Activated CD4-positive, alpha-beta T cell treated with anti-CD3 and anti-CD28 coated beads, Interleukin-2, amount 10 ng/mL, durations not matched to agents 24 days and 14 days (primary cell): Measurements from ENCODE around the gene MCCC2. TPM values are rescaled to one million over a fixed set of nuclear protein-coding genes. Genes with fewer than 3 reads are reported as not detected.
"Not testable (repeated sequence)": the region's sequence is repeated elsewhere in the genome, so short reads cannot be mapped to it uniquely, and the experiment has no call there.

Experiments used
- DNase-seq: peaks from one replicate; pipeline ENCODE4 v3.0.0; 2022
- H3K27ac Mint-ChIP-seq: one replicate; pipeline ENCODE4 v1.8.0; 2022; ENCODE audit warnings: mild to moderate bottlenecking, mixed read lengths
- H3K27me3 Mint-ChIP-seq: one replicate; pipeline ENCODE4 v1.8.0; 2022; ENCODE audit warnings: mixed read lengths
- H3K36me3 Mint-ChIP-seq: one replicate; pipeline ENCODE4 v1.8.0; 2022; ENCODE audit warnings: low read depth, mild to moderate bottlenecking, mixed read lengths
- H3K4me1 Mint-ChIP-seq: one replicate; pipeline ENCODE4 v1.8.0; 2021; ENCODE audit warnings: mixed read lengths
- H3K4me3 Mint-ChIP-seq: one replicate; pipeline ENCODE4 v1.8.0; 2022; ENCODE audit warnings: mild to moderate bottlenecking, moderate library complexity, mixed read lengths
- H3K9me3 Mint-ChIP-seq: one replicate; pipeline ENCODE4 v1.8.0; 2021; ENCODE audit warnings: mixed read lengths
- intact Hi-C: fragments of 100-400 bp; cut with micrococcal nuclease; formaldehyde crosslinking; loops from one replicate; pipeline ENCODE4 v1.15.1; 2023
- total RNA-seq: library from RNA; stranded (reverse); gene quantifications from 2 replicates; pipeline ENCODE4 v1.2.3, GENCODE V29; 2022

MCCC2 gene
- total RNA-seq, 1 donor from 2014 or later = 58.7 TPM

- peaks cover 24% of the 10 kb centered on the region for H3K36me3 Mint-ChIP-seq
- no peaks in the 10 kb centered on the region for H3K9me3 Mint-ChIP-seq
- no peak for DNase-seq
- no peak overlapping the region for H3K27ac Mint-ChIP-seq
- intact Hi-C loops = no loop called here
- no peak overlapping the region for H3K4me3 Mint-ChIP-seq
- no peaks in the 10 kb centered on the region for H3K4me1 Mint-ChIP-seq
- no peaks in the 10 kb centered on the region for H3K27me3 Mint-ChIP-seq
Observed at GRCh38 chr5:71658916-71659662, 71.9 kb downstream of the MCCC2 start.

GRCh38 chr5:71662381-71662780 is 75.2 kb downstream of the MCCC2 start:
- Mint-ChIP-seq H3K36me3 (peaks cover 11% of the 10 kb centered on the region), H3K4me1 (no peaks in the 10 kb centered on the region)
- intact Hi-C loops = no loop called here

GRCh38 chr5:71663191-71663969 is 76.2 kb downstream of the MCCC2 start:
- DNase-seq = no peak
- Mint-ChIP-seq H3K27ac (no peak overlapping the region), H3K27me3 (peaks cover 1% of the 10 kb centered on the region), H3K4me3 (no peak overlapping the region), H3K36me3 (peaks cover 2% of the 10 kb centered on the region), H3K4me1 (no peaks in the 10 kb centered on the region), H3K9me3 (no peaks in the 10 kb centered on the region)
- intact Hi-C loops = no loop called here

More at GRCh38 chr5:71662381-71662780, 75.2 kb downstream of the MCCC2 start:
- H3K27ac Mint-ChIP-seq = no peak overlapping the region
- no peak for DNase-seq
- H3K9me3 Mint-ChIP-seq = no peaks in the 10 kb centered on the region
- H3K27me3 Mint-ChIP-seq = no peaks in the 10 kb centered on the region
- H3K4me3 Mint-ChIP-seq = no peak overlapping the region

DNA sequence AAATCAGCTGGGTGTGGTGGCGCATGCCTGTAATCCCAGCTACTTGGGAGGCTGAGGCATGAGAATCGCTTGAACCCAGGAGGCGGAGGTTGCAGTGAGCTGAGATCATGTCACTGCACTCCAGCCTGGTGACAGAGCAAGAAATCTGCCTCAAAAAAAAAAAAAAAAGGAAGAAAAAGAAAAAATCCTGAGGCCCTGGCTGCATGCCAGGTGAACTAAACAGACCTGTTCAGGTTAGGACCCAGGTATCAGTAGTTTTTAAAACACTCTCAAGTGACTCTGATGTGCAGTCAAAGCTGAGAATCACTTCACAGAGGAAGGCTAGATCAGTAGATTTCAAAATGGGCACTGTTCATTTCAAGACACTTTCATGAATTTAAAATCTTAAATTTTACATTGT is 77.5 kb downstream of the MCCC2 start:
- H3K4me1 Mint-ChIP-seq, DNase-seq, H3K36me3 Mint-ChIP-seq, H3K9me3 Mint-ChIP-seq, H3K27ac Mint-ChIP-seq, H3K4me3 Mint-ChIP-seq, intact Hi-C loops, H3K27me3 Mint-ChIP-seq: not testable (repeated sequence)

- intact Hi-C loops = no loop called here
- H3K27ac Mint-ChIP-seq = no peak overlapping the region
- H3K9me3 Mint-ChIP-seq = no peaks in the 10 kb centered on the region
- H3K4me1 Mint-ChIP-seq = no peaks in the 10 kb centered on the region
- H3K36me3 Mint-ChIP-seq = no peaks in the 10 kb centered on the region
- no peak for DNase-seq
- no peak overlapping the region for H3K4me3 Mint-ChIP-seq
- H3K27me3 Mint-ChIP-seq = peaks cover 9% of the 10 kb centered on the region
Observed at GRCh38 chr5:71666321-71666720, 79.2 kb downstream of the MCCC2 start.

GRCh38 chr5:71677977-71678376 is 90.8 kb downstream of the MCCC2 start:
- Mint-ChIP-seq H3K4me1 (no peaks in the 10 kb centered on the region), H3K27ac (no peak overlapping the region), H3K27me3 (peaks cover 42% of the 10 kb centered on the region), H3K4me3 (no peak overlapping the region), H3K36me3 (no peaks in the 10 kb centered on the region), H3K9me3 (no peaks in the 10 kb centered on the region)
- intact Hi-C loops = no loop called here
- DNase-seq = no peak

GRCh38 chr5:71679714-71680113 is 92.6 kb downstream of the MCCC2 start:
- no peaks in the 10 kb centered on the region for H3K36me3 Mint-ChIP-seq
- H3K27me3 Mint-ChIP-seq = peaks cover 36% of the 10 kb centered on the region
- H3K4me3 Mint-ChIP-seq = no peak overlapping the region
- no peak overlapping the region for H3K27ac Mint-ChIP-seq
- DNase-seq = no peak
- intact Hi-C loops = no loop called here
- no peaks in the 10 kb centered on the region for H3K4me1 Mint-ChIP-seq
- no peaks in the 10 kb centered on the region for H3K9me3 Mint-ChIP-seq

DNA sequence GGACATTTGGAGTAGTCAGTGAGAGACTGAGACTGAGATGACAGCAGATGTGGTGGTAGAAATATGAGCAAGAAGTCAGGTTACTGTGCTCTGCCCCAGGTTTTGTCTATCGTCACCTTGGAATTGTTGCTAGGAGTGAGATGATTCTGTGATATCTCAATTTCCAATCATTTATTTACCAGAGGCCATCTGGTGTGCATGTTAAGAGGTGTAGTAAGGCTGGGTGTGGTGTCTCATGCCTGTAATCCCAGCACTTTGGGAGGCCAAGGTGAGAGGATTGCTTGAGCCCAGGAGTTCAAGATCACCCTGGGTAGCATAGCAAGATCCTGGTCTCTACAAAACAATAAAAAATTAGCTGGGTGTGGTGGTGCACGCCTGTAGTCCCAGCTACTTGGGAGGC is 93.4 kb downstream of the MCCC2 start:
- Mint-ChIP-seq H3K27ac (no peak overlapping the region), H3K9me3 (no peaks in the 10 kb centered on the region), H3K36me3 (no peaks in the 10 kb centered on the region), H3K27me3 (peaks cover 39% of the 10 kb centered on the region), H3K4me1 (no peaks in the 10 kb centered on the region), H3K4me3 (no peak overlapping the region)
- intact Hi-C loops = no loop called here
- no peak for DNase-seq

DNA sequence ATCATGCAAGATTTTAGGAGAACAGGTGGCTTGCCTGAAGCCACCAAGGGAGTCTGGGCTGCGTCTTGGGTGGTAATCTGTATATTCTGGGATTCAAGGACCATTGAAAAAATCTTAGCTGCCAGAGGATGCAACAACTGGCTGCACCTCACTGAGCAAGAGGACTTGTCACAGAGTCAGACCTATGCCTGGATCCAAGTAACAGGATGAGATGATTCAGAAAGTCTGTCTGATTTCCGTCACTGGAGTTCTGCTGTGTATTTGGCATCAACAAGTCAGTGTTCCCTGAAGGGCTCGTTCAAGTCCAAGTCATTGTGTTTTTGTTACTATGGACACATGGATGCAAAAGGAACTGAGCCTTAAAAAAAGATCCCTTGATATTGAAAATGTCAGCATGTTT is 94.2 kb downstream of the MCCC2 start:
- Mint-ChIP-seq H3K27ac (no peak overlapping the region), H3K4me1 (no peaks in the 10 kb centered on the region), H3K9me3 (no peaks in the 10 kb centered on the region), H3K4me3 (no peak overlapping the region), H3K27me3 (peaks cover 40% of the 10 kb centered on the region), H3K36me3 (no peaks in the 10 kb centered on the region)
- intact Hi-C loops = no loop called here
- DNase-seq = no peak

- Mint-ChIP-seq H3K27ac (no peak overlapping the region), H3K36me3 (no peaks in the 10 kb centered on the region), H3K4me3 (no peak overlapping the region), H3K27me3 (peaks cover 47% of the 10 kb centered on the region), H3K9me3 (peaks cover 8% of the 10 kb centered on the region), H3K4me1 (no peaks in the 10 kb centered on the region)
- intact Hi-C loops = no loop called here
- DNase-seq = no peak
Observed at GRCh38 chr5:71684309-71684708, 97.2 kb downstream of the MCCC2 start.

- Mint-ChIP-seq H3K27ac (no peak overlapping the region), H3K4me1 (peaks cover 3% of the 10 kb centered on the region), H3K9me3 (peaks cover 4% of the 10 kb centered on the region), H3K4me3 (no peak overlapping the region), H3K27me3 (peaks cover 28% of the 10 kb centered on the region), H3K36me3 (peaks cover 3% of the 10 kb centered on the region)
- intact Hi-C loops = no loop called here
- DNase-seq = no peak
Observed at GRCh38 chr5:71693828-71694427, 106.8 kb downstream of the MCCC2 start.

- intact Hi-C loops = no loop called here
- Mint-ChIP-seq H3K4me3 (no peak overlapping the region), H3K9me3 (peaks cover 4% of the 10 kb centered on the region), H3K4me1 (peaks cover 3% of the 10 kb centered on the region), H3K27me3 (peaks cover 22% of the 10 kb centered on the region), H3K36me3 (peaks cover 3% of the 10 kb centered on the region), H3K27ac (no peak overlapping the region)
- DNase-seq = no peak
Observed at GRCh38 chr5:71695071-71695470, 107.9 kb downstream of the MCCC2 start.

GRCh38 chr5:71695595-71695994 is 108.5 kb downstream of the MCCC2 start:
- peaks cover 4% of the 10 kb centered on the region for H3K9me3 Mint-ChIP-seq
- H3K27me3 Mint-ChIP-seq = peaks cover 22% of the 10 kb centered on the region
- intact Hi-C loops = no loop called here
- H3K4me1 Mint-ChIP-seq = peaks cover 3% of the 10 kb centered on the region
- DNase-seq = no peak
- H3K27ac Mint-ChIP-seq = no peak overlapping the region
- no peak overlapping the region for H3K4me3 Mint-ChIP-seq
- peaks cover 3% of the 10 kb centered on the region for H3K36me3 Mint-ChIP-seq

- H3K27ac Mint-ChIP-seq = no peak overlapping the region
- peaks cover 3% of the 10 kb centered on the region for H3K36me3 Mint-ChIP-seq
- peaks cover 4% of the 10 kb centered on the region for H3K9me3 Mint-ChIP-seq
- peaks cover 16% of the 10 kb centered on the region for H3K27me3 Mint-ChIP-seq
- peaks cover 3% of the 10 kb centered on the region for H3K4me1 Mint-ChIP-seq
- intact Hi-C loops = no loop called here
- H3K4me3 Mint-ChIP-seq = no peak overlapping the region
- no peak for DNase-seq
Observed at GRCh38 chr5:71697967-71698366, 110.8 kb downstream of the MCCC2 start.
